GM19351 (cell line): ENCODE measurements around the gene SPACA6.
A peak's percentile ranks its signal among the peaks of the same experiment; 100 is the strongest.
"Not testable (repeated sequence)": the region's sequence is repeated elsewhere in the genome, so short reads cannot be mapped to it uniquely, and the experiment has no call there.

Experiments used
- ATAC-seq: cut with Tn5 transposase; IDR thresholded peaks from one replicate; pipeline ENCODE4 v1.9.1; 2021; ENCODE audit warnings: mild to moderate bottlenecking, moderate library complexity; ENCODE audit not compliant: unreplicated experiment

Gene SPACA6, protein sequence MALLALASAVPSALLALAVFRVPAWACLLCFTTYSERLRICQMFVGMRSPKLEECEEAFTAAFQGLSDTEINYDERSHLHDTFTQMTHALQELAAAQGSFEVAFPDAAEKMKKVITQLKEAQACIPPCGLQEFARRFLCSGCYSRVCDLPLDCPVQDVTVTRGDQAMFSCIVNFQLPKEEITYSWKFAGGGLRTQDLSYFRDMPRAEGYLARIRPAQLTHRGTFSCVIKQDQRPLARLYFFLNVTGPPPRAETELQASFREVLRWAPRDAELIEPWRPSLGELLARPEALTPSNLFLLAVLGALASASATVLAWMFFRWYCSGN

DNA sequence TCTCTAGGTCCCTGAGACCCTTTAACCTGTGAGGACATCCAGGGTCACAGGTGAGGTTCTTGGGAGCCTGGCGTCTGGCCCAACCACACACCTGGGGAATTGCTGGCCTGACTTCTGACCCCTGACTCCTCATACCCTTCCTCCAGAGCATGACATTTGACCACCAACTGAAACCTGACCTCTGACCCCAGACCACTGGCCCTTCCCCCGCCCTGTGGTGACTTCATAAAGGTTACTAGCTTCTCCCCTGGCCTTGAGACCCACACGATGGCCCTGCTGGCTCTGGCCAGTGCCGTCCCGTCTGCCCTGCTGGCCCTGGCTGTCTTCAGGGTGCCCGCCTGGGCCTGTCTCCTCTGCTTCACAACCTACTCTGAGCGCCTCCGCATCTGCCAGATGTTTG lies at the start of gene SPACA6:
Gene SPACA6 (plus strand): TSS at position 71 of the 400 bp plus-strand sequence. CDS start 197 bp downstream, at position 268.
- ATAC-seq, result no peak

DNA sequence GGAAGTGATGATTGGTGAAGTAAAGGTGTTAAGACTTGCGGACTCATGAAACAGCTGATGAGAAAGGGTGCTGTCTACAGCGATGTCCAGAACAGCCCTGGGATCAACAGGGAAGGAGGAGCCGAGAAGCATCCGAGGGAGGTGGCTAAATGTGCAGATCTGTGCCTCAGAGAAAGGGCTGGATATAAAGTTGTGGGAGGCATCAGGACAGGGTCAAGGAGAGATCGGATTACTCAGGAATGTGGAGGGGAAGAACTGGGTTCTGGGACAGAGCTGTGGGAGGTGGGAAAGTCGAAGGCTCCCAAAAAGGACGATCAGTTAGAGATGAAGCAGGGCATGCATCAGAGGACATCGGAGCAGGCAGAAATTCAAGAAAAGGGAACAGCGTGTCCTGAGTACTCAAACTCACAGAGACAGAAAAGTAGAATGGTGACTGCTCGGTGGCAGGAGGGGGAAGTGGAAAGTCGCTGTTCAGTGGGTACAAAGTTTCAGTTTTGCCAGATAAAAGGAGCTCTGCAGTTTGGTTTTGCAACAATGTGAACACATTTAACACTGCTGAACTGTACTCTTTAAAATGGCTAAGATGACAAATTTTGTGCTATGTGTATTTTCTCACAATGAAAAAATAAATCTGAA lies 48.4 kb upstream of the SPACA6 start:
- no peak for ATAC-seq

DNA sequence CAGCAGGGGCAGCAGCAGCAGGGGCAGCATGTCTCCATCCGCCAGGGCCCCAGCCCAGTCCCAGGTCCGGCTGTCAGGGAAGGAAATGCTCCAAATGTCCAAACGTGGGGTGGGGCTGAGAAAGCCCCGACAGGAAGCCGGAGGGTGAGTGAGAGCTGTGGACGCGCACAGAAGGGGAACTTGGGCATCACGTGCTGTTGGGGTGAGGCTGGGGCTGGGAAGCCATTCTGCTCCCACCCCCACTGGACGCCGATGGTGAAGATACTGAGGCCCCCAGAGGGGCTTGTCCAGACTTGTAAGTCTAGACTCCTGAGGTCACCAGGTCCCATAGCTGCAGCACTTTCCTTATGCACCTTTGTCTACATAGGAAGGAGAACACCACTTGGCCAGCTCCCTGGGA lies 46.4 kb upstream of the SPACA6 start, which contains the start of gene SIGLEC14:
Gene SIGLEC14 (minus strand): TSS at position 96 of the 400 bp plus-strand sequence. CDS start 66 bp downstream, at position 30.
- ATAC-seq, result not testable (repeated sequence)

DNA sequence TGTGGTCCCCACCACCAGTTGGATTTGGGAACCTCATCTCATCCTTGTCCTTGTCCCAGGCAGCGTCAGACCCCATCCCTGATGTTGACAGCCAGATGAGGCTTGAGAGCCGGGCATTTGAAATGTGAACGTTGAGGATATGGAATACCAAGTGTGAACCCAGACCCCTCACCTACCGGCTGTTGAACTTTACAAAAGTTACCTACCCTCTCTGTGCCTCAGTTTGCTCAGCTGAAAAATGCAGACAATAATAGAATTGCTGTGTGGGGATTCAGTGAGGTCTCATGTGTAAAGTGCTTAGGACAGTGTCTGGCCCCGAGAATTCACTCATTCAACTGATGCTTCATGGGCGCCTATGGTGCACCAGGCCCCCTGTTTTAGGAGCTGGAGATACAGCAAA lies 45.8 kb upstream of the SPACA6 start:
- no peak for ATAC-seq

DNA sequence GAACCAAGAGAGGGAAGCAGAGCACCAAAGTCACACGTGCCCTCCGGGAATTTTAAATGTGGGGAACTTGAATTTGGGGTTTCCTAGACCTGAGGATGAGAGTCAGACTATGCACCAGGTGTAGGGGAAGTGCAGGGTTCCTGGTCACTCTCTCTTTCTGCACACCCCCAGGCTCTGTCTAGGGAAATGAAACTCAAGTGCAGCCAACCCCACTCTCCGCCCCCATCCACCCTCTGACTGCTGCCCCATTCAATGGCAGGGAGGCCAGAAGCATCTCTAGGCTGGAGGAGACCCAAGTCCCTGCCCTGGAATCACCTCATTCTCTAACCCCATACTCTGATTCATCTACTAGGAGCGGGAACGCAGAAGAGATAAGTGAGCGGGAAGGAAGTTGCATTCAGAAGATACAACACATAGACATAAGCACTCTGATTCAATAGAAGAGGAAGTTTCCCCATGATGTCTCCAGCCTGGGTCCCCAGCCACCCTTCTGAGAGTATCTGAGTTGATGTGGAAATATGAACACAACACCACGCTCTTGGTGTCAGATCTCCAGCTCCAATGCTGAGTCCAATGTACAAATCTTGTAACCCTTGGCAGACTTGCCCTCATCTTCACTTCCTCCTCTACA lies 41.8 kb upstream of the SPACA6 start:
- peak; percentile 68 for ATAC-seq

DNA sequence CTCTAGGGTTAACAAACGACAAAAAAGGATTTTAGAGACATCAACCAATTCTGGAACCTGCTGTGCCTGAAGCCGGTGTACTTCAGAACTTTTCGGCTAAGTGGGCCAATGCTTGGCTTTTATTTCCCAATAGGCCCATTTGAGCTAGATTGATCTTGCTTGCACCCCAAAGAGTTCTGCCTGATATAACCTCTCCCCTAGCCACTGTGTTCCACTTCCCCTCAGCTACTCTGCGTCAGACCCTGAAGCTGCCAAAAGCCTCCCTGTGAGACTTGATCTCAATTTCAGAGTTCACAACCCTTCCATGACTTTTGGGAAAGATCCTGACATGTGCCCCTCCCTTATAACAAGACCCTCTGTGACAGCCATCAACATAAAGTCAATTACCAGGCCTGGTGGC lies 40.9 kb upstream of the SPACA6 start:
- ATAC-seq, result no peak

DNA sequence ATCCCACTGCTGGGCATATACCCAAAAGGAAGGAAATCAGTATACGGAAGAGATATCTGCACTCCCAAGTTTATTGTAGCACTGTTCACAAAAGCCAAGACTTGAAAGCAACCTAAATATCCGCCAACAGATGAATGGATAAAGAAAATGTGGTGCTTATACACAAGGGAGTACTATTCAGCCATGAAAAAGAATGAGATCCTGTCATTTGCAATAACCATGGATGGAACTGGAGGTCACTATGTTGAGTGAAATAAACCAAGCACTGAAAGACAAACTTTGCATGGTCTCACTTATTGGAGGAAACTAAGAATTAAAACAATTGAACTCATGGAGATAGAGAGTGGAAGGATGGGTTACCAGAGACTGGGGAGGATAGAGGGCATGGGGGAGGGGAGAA lies 40.0 kb upstream of the SPACA6 start:
- ATAC-seq, result no peak

DNA sequence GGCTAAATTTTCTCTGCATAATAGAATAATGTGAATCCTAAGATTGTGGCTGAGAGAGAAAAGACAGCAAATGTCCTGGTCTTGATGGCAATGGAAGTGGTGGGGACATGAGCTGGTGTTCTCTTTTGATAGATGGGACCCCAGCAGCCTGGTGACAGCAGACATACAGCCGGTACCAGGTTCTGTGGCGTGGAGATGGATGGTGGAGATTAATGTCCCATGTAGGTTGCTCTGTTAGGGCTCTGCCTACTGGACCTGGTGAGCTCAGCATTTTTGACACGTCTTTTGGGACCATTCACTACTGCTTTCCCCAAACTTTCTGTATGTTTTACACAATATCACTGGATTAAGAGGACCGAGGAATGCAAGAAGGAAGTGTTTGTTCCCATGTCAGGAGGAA lies 38.3 kb upstream of the SPACA6 start:
- no peak for ATAC-seq

DNA sequence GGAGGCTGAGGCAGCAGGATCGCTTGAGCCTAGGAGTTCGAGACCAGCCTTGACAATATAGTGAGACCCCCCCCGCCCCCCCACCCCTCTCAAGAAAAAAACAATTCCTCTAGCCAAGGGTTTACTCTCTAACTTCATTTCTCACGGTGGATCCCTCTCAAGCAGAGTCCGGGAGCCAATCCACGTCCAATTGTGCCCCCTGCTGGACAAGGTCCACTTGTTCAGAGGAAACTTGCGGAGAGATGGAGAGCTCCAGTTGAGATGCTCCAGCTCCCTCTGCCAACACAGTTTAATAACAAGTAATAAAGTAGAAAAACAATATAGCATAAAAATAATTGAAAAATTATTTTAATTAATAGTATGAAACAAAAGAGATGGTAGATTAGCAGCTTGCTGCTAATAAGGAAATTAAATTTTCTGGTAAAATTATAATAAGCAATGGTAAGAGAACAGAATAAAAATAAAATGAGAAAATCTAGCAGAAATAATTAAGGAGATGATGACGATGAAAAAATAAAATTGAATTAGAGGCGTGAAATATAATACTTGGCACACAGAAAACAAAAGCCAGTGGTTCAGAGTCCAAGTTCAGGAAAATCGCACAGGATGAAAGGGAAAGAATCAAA lies 32.0 kb upstream of the SPACA6 start:
- ATAC-seq, result no peak

DNA sequence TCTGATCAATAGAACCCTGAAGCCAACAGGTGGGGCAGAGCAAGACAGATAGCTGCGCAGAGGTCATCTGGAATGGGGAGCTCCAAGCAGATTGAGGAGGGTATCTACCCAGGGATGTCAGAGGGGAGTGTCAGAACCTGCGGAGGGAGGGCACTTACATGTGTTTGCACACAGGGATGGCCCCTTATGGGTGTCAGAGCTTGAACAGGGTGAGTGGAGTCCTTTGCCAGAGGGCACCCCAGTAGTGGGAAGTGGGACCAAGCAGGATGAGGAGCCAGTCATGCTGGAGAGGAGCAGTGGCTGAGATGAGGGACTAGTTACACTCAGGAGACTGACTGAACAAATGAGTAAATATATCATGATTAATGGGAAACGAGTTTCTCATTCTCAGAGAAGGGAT lies 29.5 kb upstream of the SPACA6 start:
- no peak for ATAC-seq

DNA sequence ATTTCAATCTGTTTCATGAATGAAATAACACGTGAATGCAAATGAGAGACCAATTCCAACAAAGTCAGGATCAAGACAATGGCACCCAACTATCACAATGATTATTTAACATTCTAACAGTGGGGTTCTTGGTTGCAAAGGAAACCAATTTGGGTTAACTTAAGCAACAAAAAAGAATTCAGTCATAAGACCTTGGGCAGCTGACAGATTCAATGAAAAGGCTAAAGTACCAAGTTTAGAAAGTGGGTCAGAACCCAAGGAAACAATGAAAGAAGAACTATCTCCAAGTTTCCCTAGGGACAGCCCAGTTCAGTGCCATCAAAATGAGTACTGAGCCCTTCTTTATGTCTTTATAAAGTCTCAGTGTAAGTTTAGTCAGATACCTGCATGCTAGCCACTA lies 29.0 kb upstream of the SPACA6 start:
- no peak for ATAC-seq

DNA sequence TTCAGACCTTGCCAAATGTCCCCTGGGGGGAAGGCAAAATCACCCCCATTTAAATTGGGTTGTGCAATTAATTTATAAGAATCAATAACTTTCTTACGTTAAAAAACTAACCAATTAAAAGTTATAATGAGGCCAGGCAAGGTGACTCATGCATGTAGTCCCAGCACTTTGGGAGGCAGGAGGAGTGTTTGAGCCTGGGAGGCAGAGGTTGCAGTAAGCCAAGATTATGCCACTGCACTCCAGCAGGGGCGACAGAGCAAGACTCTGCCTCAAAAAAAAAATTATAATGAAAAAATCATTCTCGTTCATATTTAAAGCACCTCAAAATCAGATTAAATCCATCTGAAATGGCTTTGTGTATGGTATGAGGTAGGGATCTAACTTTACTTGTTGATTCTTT lies 28.1 kb upstream of the SPACA6 start:
- no peak for ATAC-seq

DNA sequence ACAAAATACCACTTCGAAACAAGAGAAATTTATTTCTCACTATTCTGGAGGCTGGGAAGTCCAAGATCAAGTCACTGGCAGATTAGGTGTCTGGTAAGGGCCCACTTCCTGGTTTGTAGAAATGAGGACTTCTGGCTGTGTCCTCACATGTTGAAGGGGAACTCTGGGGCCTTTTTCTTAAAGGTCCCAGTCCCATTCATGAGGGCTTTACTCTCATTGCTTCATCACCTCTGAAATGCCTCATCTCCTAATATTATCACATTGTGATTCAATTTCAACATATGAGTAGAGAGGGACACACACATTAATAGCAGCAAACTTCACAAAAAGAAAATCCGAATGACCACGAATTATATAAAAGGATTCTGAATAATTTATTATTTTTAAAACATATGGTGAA lies 24.9 kb upstream of the SPACA6 start:
- ATAC-seq, result no peak

DNA sequence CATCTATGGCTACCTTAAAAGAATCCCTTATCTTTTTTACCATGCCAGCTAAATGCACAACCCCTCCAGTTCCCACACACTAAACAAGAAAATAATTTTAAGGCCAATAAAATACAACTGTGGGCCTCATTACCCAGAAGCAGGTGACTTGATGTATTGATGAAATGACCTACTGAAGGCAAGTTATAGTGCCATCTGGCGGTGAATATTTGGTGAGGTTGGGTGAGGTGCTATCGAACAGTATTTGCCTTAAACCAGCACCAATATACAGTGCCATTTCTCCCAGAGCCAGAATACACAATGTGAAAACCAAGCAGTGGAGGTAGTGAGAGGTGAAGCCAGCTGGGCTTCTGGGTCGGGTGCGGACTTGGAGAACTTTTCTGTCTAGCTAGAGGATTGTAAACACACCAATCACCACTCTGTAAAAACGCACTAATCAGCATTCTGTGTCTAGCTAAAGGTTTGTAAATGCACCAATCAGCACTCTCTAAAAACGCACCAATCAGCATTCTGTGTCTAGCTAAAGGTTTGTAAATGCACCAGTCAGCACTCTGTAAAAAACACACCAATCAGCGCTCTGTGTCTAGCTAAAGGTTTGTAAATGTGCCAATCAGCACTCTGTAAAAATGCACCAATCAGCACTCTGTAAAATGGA lies 17.1 kb upstream of the SPACA6 start:
- ATAC-seq, result not testable (repeated sequence)

DNA sequence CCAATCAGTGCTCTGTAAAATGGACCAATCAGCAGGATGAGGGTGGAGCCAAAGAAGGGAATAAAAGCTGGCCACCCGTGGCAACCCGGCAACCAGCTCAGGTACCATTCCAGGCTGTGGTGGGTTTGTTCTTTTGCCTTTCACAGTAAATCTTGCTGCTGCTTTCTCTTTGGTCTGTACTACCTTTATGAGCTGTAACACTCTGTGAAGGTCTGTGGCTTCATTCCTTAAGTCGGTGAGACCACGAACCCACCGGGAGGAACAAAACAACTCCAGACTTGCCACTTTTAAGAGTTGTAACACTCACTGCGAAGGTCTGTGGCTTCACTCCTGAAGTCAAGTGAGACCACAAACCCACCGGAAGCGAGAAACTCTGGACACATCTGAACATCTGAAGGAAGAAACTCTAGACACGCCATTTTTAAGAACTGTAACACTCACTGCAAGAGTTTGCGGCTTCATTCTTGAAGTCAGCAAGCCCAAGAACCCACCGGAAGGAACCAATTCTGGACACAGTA lies 16.5 kb upstream of the SPACA6 start:
- no peak for ATAC-seq

DNA sequence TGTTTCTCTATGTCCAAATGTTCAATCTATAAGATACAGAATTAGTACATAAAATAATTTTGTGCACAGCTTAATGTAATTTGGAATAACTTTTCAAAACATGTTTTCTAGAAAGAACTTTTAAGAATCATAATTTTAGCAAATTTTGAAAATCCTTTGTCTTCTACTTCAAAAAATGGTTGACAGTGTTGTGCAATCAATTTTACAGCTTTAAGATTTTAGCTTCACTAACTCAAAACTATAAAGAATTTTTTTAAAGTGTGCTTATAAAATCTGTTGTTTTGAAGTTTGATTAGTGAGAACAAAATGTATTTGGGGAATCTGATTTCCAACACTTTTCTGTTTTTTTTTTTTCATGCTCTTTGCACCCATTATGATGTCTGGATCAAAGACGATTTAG lies 12.7 kb upstream of the SPACA6 start:
- no peak for ATAC-seq

DNA sequence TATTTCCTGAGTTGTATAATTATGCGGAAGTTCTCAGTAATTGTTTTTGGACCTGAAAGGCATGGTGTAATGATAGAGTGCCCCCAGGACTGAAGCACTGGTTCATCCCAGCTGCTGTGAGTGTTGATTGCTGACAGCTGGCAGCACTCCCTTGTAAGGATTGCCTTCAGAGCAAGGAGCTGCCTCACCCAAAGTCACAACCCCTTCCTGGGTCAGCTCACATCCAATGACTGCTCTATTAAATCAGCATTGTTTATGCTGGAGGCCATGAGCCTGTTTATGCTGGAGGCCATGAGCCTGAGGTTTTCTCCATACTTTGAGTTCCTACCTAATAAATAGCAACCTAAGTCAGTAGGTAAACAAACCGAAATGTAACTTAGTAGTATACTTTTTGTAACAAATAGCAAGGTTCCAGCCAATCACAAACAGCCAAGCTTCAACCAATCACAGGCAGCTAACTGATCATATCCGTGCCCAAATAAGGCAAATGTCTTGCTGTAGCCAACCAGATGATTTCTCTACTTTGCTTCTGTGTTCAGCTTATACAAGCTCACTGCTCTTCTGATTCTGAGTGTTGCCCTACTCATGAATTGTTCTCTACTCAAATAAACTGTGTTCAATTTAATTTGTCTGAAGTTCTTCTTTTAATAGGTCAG lies 11.7 kb upstream of the SPACA6 start:
- no peak for ATAC-seq

DNA sequence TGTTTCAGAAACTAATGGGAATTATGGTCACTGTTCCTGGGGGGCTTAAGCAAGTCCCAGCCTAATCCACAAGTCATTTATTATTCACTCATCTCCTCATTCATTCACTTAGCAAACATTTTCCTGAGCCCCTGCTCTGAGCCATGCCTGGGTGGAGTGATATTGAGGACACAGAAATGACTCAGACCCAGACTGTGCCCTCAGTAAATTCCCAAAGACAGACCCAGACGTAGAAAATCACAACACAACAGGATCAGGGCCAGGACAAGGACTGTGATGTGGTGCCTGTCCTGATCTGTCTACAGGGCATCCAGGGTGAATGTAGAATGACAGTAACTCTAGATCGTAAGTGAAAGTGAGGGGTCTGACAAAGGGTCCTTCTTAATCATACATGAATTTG lies 7.0 kb upstream of the SPACA6 start:
- ATAC-seq, result no peak

DNA sequence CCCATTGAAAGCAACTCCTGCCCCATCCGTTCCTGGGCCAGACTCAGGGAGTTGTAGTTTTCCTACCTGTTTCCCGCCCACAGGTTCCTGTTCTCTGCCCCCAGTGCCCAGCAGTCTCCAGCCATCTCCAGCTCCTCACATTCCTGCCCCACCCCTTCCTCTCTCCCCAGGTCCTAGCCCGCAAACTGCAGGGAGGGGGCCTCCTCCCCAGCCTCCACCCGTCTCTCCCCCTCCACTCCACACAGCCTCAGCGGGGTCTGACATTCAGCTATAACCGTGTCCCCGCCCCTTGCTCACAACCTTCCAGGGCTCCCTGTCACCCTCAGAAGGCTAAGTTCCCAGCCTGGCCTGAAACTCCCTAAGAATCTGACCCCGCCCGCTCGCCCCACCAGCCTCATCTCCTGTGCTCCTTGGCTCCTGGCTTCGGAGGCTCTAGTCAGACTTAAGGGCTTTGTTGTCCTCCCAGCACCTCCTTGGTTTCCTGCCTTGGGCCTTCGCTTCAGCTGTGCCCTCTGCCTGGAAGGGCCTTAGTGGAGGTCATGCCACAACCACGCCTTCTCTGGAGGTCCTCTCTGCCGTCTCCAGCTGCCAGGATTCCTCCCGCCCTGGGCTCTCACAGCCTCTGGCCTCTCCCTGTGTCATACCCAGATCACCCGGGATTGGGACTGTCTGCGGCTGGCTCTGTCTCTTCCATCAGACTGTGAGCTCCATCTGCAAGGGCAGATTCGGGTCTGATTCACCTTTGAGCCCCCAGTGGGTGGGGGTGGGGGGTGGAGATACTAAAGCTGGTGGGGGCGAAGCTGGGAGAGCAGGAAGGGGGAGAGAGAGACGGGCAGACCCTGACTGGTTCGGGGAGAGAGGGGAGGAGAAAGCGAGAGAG lies 5.1 kb upstream of the SPACA6 start:
- ATAC-seq, result no peak
